Osteocyte (in vitro differentiated cells): ENCODE data around the gene TSPEAR. TPM values are rescaled to one million over a fixed set of nuclear protein-coding genes. Genes with fewer than 3 reads are reported as not detected.

ENCODE experiments used
- DNase-seq: peaks from one replicate; pipeline ENCODE4 v3.0.0; 2021; ENCODE audit warnings: mixed read lengths; ENCODE audit not compliant: unreplicated experiment; ENCODE audit errors: extremely low spot score
- H3K27ac Mint-ChIP-seq: one replicate; pipeline ENCODE4 v1.8.0; 2021; ENCODE audit warnings: mild to moderate bottlenecking, mixed read lengths; ENCODE audit not compliant: unreplicated experiment
- H3K27me3 Mint-ChIP-seq: one replicate; pipeline ENCODE4 v1.8.0; 2021; ENCODE audit warnings: mixed read lengths; ENCODE audit not compliant: unreplicated experiment
- H3K36me3 Mint-ChIP-seq: one replicate; pipeline ENCODE4 v1.8.0; 2021; ENCODE audit warnings: mixed read lengths; ENCODE audit not compliant: unreplicated experiment
- H3K4me1 Mint-ChIP-seq: one replicate; pipeline ENCODE4 v1.8.0; 2021; ENCODE audit warnings: mixed read lengths; ENCODE audit not compliant: unreplicated experiment
- H3K4me3 Mint-ChIP-seq: one replicate; pipeline ENCODE4 v1.8.0; 2021; ENCODE audit warnings: mild to moderate bottlenecking, moderate library complexity, mixed read lengths; ENCODE audit not compliant: unreplicated experiment
- H3K9me3 Mint-ChIP-seq: one replicate; pipeline ENCODE4 v1.8.0; 2021; ENCODE audit warnings: mixed read lengths; ENCODE audit not compliant: unreplicated experiment
- CTCF ChIP-seq: fragments of 200-600 bp; sonication (generic); IDR thresholded peaks from 2 replicates; pipeline ENCODE4 v1.5.0; 2021; ENCODE audit warnings: antibody characterized with exemption, mild to moderate bottlenecking, moderate library complexity
- total RNA-seq: library from RNA; stranded (reverse); gene quantifications from 2 replicates; pipeline ENCODE4 v1.2.1, GENCODE V29; 2021

TSPEAR gene
- total RNA-seq, 1 donor from 2014 or later: not detected

DNA sequence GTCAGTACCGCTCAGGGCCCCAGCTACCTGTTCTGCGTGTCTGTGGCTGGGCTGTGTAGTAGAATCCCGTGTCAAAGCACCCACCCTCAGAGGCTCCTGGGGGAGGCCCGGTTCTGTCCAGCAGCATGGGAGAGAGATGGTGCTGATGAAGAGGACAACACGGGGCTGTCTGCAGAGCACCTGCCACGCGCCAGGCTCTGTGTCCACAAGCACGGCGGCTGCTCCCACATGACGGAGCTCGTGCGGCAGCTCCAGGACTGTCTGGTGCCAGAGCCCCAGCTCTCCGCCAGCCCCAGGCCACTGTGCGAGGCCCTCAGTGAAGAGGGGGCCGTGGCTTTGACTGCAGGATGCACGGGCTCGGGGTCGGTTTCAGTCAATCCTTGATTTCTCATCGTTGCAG is 42.0 kb upstream of the TSPEAR start:
- no peak for DNase-seq
- peaks cover 17% of the 10 kb centered on the region for H3K4me1 Mint-ChIP-seq
- H3K27ac Mint-ChIP-seq: no peak overlapping the region
- no peak overlapping the region for H3K4me3 Mint-ChIP-seq
- H3K27me3 Mint-ChIP-seq: peaks cover 2% of the 10 kb centered on the region
- peaks cover 9% of the 10 kb centered on the region for H3K9me3 Mint-ChIP-seq
- no peak for TF ChIP-seq CTCF
- H3K36me3 Mint-ChIP-seq: no peaks in the 10 kb centered on the region

DNA sequence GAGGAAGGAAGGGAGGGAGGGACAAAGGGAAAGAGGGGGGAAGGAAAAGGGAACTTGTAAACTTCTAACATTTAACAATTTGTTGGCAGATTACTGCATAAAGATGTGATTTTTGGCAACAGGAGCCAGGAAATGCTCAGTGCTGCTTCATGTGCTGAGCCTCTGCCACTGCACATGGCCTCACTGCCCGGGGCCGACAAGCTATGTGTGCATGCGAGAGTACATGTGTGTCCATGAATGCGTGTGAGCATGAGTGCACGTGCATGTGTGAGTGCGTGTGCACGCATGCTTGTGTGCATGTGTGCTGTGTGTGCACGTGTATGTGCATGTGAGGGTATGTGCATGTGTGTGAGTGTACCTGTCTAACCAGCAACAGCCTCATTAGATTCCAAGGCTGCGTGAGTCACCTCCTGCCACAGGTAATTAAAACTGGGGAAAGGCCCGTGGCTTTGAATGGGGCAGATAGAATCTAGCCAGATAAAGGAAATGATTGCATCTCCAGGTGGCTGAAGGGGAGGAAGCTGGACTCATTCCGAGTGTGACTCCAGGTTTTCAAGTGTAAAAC is 41.4 kb upstream of the TSPEAR start:
- Mint-ChIP-seq H3K4me1 (peaks cover 21% of the 10 kb centered on the region), H3K36me3 (no peaks in the 10 kb centered on the region), H3K27ac (no peak overlapping the region), H3K9me3 (peaks cover 9% of the 10 kb centered on the region), H3K4me3 (no peak overlapping the region), H3K27me3 (peaks cover 2% of the 10 kb centered on the region)
- no peak for DNase-seq
- TF ChIP-seq CTCF: no peak

DNA sequence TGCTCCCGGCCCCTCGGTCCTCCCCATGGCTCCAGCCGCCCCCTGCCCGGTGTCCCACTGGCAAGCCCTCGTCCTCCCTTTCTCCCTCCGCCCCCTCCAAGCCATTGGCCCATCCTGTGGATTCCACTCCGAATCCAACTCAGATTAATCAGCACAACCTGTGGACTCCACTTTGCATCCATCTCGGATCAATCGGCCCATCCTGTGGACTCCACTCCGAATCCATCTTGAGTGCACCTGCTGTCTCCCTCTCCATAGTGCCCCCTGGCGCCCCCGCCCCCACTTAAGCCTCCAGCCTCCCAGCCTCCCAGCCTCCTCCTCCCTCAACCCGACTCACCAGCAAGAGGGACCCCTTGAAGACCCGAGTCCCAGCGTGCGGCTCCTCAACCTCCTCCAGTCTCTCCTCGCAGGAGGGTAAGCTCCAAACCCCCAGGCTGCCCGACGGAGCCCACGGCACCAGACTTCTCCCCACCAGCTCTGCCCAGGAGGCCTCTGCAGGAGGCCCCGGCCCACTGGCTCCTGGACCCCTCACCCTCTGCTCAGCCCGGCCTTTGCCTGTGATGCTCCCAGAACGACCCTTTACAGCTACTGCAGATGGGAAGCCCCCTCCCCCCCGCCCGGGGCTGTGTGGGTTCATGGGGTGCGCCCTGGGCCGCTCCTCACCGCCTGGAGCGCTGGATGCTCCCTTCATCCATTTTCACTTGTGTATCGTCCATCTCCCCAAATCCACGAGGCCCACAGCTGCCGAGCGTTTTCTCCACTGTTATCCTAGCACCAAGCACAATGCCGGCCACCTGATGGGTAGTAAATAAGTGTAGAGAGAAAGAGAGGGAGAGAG is 40.6 kb upstream of the TSPEAR start:
- H3K36me3 Mint-ChIP-seq: no peaks in the 10 kb centered on the region

GRCh38 chr21:44751186-44751798 is 39.9 kb upstream of the TSPEAR start:
- H3K27me3 Mint-ChIP-seq: peaks cover 7% of the 10 kb centered on the region
- no peak overlapping the region for H3K4me3 Mint-ChIP-seq
- peaks cover 9% of the 10 kb centered on the region for H3K9me3 Mint-ChIP-seq
- H3K27ac Mint-ChIP-seq: no peak overlapping the region
- no peak for TF ChIP-seq CTCF
- peaks cover 21% of the 10 kb centered on the region for H3K4me1 Mint-ChIP-seq
- H3K36me3 Mint-ChIP-seq: no peaks in the 10 kb centered on the region
- DNase-seq: no peak

More for the DNA sequence above, 40.6 kb upstream of the TSPEAR start:
- TF ChIP-seq CTCF: no peak
- peaks cover 9% of the 10 kb centered on the region for H3K9me3 Mint-ChIP-seq
- no peak overlapping the region for H3K27ac Mint-ChIP-seq
- no peak for DNase-seq
- H3K27me3 Mint-ChIP-seq: peaks cover 5% of the 10 kb centered on the region
- H3K4me1 Mint-ChIP-seq: peaks cover 21% of the 10 kb centered on the region
- H3K4me3 Mint-ChIP-seq: no peak overlapping the region

DNA sequence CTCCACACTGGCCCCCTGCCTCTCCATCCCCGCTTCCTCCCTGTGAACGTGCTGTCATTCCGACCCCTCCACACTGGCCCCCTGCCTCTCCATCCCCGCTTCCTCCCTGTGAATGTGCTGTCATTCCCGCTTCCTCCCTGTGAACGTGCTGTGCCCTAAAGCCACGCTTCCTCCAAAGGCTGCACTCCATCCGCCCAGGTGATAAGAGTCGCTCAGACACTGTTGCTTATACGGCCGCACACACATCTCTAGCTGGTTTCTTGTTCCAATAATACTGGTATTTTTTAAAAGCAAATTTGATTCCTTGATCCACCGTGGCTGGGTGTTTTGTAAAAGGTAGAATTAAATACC is 39.3 kb upstream of the TSPEAR start:
- TF ChIP-seq CTCF: no peak
- H3K4me3 Mint-ChIP-seq: no peak overlapping the region
- no peak overlapping the region for H3K27ac Mint-ChIP-seq
- H3K27me3 Mint-ChIP-seq: peaks cover 7% of the 10 kb centered on the region
- H3K4me1 Mint-ChIP-seq: peaks cover 21% of the 10 kb centered on the region
- no peaks in the 10 kb centered on the region for H3K36me3 Mint-ChIP-seq
- H3K9me3 Mint-ChIP-seq: peaks cover 9% of the 10 kb centered on the region
- DNase-seq: no peak
